NOMO-1 treated with DMSO at 0.1 percent for 48 hours (cell line): ENCODE measurements around the gene CHD9.

Source experiments
- DNase-seq: peaks from one replicate; lab custom pipeline; 2025; ENCODE audit not compliant: unreplicated experiment; lab: John Stamatoyannopoulos, UW

Gene CHD9

GRCh38 chr16:53091466-53092211, 36.8 kb downstream of the CHD9 start:
- peak; percentile 81 for DNase-seq

DNA sequence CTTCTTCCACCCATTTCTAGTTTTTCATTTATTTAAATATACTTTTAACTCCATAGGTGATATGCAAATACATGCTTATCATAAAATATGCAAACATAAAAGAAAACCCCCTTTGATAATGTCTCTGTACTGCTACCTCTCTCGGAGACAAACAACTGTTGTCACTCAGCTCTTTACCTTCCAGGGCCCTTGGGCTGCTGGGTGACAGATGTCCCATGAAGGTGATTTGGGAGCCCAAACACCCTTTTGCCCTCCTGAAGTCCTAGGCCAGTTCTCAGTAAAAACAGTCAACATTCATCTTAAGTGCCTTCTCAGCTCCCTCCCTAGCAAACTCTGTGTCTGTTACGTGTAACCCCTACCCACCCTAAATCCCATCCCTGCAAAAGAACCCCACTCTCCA, 37.5 kb downstream of the CHD9 start:
- DNase-seq: no peak

- no peak for DNase-seq
These were observed 38.5 kb downstream of the CHD9 start for GRCh38 chr16:53093162-53093744.

- peak; percentile 49 for DNase-seq
These were observed 39.3 kb downstream of the CHD9 start for GRCh38 chr16:53094013-53094630.

- no peak for DNase-seq
These were observed 42.4 kb downstream of the CHD9 start for GRCh38 chr16:53097190-53097589.

DNA sequence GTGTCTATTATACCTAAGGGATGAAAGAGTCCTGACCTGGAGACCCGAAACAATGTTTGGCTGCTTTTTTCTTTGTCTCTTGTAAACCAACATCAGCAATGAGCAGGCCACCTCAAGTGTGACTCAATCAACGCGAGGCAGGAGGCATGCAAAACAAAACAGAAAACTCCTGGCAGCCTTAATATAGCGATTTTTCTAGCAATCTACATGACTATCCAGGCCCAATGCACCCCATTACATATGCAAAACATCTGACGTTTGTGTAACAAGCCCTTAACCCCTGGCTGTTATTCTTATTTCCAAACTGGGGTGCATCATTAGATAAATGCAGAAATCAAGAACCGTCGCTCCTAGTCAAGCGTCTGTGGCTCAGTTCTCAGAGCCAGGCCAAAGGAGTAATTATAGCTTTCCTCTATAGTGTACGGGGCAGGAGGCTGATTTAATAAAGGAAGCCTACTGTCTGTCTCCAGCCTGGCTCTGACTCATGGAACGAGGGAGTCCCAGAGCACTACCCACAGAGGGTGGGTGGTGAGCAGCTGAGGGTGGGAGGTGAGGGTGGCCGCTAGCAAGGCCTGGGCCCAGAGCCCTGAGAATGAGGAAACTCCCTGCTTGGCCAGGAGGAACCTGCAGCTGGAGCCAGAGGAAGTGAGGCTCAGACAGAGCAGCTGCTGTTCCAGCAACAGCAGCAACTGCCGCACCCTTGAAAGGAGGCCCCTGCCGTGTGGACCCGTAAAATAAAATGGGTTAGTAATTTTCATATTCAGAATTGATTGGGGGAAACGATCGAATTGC, 43.9 kb downstream of the CHD9 start:
- peak; percentile 87 for DNase-seq

DNA sequence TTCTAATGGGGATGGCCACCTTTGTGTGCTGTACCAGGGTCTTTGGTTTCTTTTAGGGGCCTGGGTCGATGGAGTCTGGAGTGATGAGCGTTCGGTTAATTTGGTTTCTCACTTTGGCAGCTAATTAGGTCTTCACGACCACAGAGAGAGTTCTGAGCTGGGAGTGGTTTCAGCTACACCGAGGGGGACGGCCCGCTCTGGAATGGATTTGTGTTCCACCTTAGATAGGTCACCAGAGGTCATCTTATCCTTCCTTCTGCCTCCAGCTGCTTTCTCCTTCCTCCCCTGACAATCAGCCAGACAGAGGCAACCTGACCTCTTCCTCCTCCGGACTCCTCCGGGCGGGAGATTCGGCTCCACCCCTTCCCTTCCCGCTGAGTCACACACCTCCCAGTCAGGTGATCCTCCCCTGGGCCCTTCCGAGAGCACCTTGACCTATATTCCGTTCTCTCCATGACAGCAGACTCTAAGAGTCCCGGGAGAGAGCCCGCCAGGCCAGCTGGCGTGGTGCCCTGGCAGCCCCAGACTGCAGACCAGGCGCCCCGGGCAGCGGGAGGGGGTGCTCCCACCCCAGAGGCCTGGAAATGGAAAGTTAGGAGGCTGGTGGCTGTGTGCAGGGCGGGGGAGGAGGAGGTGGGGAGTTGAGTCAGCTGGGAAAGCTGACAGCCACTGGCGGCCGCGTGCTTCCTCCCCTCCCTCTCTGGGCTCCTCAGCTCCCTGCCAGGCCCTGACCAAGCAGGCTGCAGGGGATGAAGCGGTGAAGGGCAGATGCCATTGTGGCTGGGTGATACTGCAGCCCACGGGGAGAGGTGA, 44.7 kb downstream of the CHD9 start:
- DNase-seq: peak; percentile 69

GRCh38 chr16:53100131-53100748, 45.4 kb downstream of the CHD9 start:
- DNase-seq: no peak

DNA sequence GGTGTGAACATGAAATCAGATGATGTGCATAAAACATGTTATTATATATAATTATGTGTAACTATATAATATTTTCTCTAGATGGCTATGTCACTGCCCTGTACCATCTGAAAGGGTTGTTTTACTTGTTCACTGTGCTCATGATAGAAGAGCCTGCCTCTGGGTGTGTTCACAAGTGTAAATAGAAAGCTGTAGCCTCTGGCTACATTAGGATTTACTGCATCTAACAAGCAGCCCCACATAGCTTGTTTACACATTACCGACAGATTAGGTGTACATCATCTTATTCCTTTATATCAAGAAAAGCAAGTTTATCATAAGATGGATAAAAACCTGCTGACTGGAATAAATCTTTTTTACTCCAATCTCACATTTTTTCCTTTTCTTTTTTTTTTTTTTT, 46.1 kb downstream of the CHD9 start:
- no peak for DNase-seq

GRCh38 chr16:53103811-53104210, 49.0 kb downstream of the CHD9 start:
- DNase-seq: no peak

GRCh38 chr16:53105565-53105964, 50.8 kb downstream of the CHD9 start:
- no peak for DNase-seq

GRCh38 chr16:53111078-53111791, 56.4 kb downstream of the CHD9 start:
- no peak for DNase-seq

DNA sequence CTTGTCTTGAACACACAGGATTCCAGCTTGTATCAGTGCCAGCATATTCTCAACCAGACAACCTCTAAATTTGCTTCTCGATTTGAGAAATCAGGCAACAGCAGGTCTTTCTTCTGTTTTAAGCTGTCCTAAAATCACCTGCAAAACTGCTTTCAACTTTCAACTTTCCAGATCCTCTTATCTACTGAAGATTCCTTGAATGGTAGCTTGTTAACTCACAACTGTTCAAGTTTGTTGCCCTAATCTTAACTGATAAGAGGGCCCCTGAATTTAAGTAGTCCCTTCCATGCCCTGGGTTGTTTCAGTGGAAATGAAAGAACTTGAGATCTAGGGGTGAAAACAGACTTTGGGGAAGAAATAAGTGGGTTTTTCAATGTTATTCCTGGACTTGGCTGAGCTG, 57.2 kb downstream of the CHD9 start:
- DNase-seq: no peak

DNA sequence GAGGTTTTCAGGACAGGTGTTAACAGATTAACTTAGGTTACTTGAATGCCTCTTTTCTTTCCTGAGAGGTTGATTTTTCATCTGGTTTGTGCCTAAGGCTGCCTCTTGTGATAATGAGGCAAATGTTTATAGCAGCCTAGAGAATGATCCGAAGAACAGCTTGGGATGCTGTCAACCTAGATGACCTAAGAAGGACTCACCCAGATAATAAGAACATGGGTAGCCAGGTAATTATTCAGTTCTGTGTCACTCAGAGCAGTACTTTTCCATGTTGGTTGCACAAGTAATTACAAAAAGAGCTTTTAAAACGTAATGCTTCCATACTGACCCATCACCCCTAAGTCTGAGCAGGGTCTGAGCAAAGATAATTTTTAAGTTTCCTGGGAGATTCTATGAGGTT, 60.3 kb downstream of the CHD9 start:
- no peak for DNase-seq

DNA sequence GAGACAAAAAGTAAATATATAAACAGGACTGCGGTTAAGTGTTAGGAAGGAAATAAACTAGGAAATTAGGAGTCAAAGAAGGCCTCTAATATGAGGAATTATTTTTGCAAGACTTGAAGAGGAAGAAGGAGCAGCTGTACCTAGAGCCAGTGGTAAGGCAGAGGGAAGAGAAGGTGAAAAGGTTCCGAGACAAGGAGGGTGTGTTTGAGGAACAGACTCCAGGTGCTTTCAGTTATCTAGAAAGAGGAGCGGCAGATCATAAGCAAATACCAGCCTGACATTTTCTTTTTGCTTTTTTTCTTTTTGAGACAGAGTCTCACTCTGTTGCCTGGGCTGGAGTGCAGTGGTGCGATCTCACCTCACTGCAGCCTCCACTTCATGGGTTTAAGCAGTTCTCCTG, 61.0 kb downstream of the CHD9 start:
- no peak for DNase-seq

- DNase-seq: no peak
These were observed 66.3 kb downstream of the CHD9 start for GRCh38 chr16:53121043-53121620.

- DNase-seq: peak; percentile 4
These were observed 66.9 kb downstream of the CHD9 start for GRCh38 chr16:53121661-53122060.

GRCh38 chr16:53123747-53124146, 69.0 kb downstream of the CHD9 start:
- DNase-seq: no peak

GRCh38 chr16:53126390-53126789, 71.6 kb downstream of the CHD9 start:
- no peak for DNase-seq
